Measurements from ENCODE around the gene MUC5AC. TPM values are rescaled to one million over a fixed set of nuclear protein-coding genes. Genes with fewer than 3 reads are reported as not detected.

The MUC5AC gene
- total and polyA plus RNA-seq, 2 of the 13 experiments (the other 11 are each of a cell fraction or from before 2014, with no cell fraction given): under 0.01 TPM; not detected in 1

DNA sequence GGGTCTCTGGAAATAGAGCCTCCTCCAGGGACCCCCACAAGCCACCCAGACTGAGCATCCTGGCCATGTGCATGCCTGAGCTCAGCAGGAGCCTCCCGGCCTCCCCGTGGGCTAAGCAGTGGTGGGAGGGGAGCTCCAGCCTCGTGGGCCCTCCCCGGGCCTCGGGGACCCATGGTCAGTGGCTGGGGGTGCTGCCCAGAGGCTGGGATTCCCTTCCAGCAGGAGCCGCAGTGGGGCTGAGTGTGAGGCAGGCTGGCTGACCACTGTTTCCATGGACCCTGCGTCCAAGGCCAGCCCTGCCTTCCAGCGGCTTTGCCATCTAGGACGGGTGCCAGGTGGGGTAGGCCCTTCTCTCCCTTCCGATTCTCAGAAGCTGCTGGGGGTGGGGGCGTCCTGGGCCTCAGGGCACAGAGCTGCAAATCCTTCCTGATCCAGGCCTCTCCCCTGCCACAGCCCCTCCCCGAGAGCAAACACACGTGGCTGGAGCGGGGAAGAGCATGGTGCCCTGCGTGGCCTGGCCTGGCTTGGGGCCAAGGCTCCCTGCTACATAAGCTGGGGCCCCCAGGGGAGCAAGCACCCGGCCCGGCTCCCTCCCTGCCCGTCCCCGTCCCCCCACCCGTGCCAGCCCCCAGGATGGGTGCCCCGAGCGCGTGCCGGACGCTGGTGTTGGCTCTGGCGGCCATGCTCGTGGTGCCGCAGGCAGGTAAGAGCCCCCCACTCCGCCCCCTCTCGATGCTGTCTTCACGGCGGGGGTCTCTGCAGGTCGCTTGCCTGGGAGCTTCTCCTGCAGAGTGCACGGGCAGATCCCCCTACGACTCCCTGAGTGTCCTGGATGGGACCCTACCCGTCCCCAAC lies 65.0 kb downstream of the MUC5AC start, which contains the start of gene MUC5B (continued):
- no peak for TF ChIP-seq ZNF446 (CRISPR knock-in tag; IDR thresholded peaks at IDR 0.05)
- TF ChIP-seq, protein P1, sequence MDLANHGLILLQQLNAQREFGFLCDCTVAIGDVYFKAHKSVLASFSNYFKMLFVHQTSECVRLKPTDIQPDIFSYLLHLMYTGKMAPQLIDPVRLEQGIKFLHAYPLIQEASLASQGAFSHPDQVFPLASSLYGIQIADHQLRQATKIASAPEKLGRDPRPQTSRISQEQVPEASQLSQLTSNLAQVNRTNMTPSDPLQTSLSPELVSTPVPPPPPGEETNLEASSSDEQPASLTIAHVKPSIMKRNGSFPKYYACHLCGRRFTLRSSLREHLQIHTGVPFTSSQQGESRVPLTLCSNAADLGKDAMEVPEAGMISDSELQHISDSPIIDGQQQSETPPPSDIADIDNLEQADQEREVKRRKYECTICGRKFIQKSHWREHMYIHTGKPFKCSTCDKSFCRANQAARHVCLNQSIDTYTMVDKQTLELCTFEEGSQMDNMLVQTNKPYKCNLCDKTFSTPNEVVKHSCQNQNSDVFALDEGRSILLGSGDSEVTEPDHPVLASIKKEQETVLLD (CRISPR knock-in tag; IDR thresholded peaks at IDR 0.05; ENCODE audit: low read depth): no peak
- TF ChIP-seq ZFP36L2 (CRISPR knock-in tag; IDR thresholded peaks at IDR 0.05): no peak
- TF ChIP-seq NRL (CRISPR knock-in tag; IDR thresholded peaks at IDR 0.05; ENCODE audit: borderline replicate concordance): 0 out of 2 replicates have a peak, but pooled peaks have one; percentile 10
- TF ChIP-seq ADNP (CRISPR knock-in tag; IDR thresholded peaks at IDR 0.05): no peak
- TF ChIP-seq ZNF724P (CRISPR knock-in tag; IDR thresholded peaks at IDR 0.05; ENCODE audit: borderline replicate concordance): no peak
- TF ChIP-seq ZNF234 (CRISPR knock-in tag; conservative IDR thresholded peaks at IDR 0.05): no peak
- TF ChIP-seq RFXANK (CRISPR knock-in tag; IDR thresholded peaks at IDR 0.05): no peak
- TF ChIP-seq, protein P2, sequence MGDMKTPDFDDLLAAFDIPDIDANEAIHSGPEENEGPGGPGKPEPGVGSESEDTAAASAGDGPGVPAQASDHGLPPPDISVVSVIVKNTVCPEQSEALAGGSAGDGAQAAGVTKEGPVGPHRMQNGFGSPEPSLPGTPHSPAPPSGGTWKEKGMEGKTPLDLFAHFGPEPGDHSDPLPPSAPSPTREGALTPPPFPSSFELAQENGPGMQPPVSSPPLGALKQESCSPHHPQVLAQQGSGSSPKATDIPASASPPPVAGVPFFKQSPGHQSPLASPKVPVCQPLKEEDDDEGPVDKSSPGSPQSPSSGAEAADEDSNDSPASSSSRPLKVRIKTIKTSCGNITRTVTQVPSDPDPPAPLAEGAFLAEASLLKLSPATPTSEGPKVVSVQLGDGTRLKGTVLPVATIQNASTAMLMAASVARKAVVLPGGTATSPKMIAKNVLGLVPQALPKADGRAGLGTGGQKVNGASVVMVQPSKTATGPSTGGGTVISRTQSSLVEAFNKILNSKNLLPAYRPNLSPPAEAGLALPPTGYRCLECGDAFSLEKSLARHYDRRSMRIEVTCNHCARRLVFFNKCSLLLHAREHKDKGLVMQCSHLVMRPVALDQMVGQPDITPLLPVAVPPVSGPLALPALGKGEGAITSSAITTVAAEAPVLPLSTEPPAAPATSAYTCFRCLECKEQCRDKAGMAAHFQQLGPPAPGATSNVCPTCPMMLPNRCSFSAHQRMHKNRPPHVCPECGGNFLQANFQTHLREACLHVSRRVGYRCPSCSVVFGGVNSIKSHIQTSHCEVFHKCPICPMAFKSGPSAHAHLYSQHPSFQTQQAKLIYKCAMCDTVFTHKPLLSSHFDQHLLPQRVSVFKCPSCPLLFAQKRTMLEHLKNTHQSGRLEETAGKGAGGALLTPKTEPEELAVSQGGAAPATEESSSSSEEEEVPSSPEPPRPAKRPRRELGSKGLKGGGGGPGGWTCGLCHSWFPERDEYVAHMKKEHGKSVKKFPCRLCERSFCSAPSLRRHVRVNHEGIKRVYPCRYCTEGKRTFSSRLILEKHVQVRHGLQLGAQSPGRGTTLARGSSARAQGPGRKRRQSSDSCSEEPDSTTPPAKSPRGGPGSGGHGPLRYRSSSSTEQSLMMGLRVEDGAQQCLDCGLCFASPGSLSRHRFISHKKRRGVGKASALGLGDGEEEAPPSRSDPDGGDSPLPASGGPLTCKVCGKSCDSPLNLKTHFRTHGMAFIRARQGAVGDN (CRISPR knock-in tag; IDR thresholded peaks at IDR 0.05): peak; percentile 54
- TF ChIP-seq, protein P3, sequence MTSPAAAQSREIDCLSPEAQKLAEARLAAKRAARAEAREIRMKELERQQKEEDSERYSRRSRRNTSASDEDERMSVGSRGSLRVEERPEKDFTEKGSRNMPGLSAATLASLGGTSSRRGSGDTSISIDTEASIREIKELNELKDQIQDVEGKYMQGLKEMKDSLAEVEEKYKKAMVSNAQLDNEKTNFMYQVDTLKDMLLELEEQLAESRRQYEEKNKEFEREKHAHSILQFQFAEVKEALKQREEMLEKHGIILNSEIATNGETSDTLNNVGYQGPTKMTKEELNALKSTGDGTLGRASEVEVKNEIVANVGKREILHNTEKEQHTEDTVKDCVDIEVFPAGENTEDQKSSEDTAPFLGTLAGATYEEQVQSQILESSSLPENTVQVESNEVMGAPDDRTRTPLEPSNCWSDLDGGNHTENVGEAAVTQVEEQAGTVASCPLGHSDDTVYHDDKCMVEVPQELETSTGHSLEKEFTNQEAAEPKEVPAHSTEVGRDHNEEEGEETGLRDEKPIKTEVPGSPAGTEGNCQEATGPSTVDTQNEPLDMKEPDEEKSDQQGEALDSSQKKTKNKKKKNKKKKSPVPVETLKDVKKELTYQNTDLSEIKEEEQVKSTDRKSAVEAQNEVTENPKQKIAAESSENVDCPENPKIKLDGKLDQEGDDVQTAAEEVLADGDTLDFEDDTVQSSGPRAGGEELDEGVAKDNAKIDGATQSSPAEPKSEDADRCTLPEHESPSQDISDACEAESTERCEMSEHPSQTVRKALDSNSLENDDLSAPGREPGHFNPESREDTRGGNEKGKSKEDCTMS (CRISPR knock-in tag; conservative IDR thresholded peaks at IDR 0.05): no peak
- TF ChIP-seq SRY (CRISPR knock-in tag; IDR thresholded peaks at IDR 0.05): no peak
- TF ChIP-seq NR3C1 (CRISPR knock-in tag; IDR thresholded peaks at IDR 0.05): no peak
- TF ChIP-seq FOXK2 (IDR thresholded peaks at IDR 0.05): no peak
- TF ChIP-seq MIER2 (CRISPR knock-in tag; IDR thresholded peaks at IDR 0.05): no peak
- TF ChIP-seq HDAC6 (IDR thresholded peaks at IDR 0.05; ENCODE audit: low read depth, low read length): no peak
- TF ChIP-seq ZNF383 (CRISPR knock-in tag; IDR thresholded peaks at IDR 0.05; ENCODE audit: borderline replicate concordance): no peak
- TF ChIP-seq YEATS4 (CRISPR knock-in tag; IDR thresholded peaks at IDR 0.05; ENCODE audit: borderline replicate concordance): no peak
- TF ChIP-seq ZFX (CRISPR knock-in tag; IDR thresholded peaks at IDR 0.05; ENCODE audit: low read depth): peak; percentile 50; the same call in 1 of the 2 replicates
- TF ChIP-seq, protein P4, sequence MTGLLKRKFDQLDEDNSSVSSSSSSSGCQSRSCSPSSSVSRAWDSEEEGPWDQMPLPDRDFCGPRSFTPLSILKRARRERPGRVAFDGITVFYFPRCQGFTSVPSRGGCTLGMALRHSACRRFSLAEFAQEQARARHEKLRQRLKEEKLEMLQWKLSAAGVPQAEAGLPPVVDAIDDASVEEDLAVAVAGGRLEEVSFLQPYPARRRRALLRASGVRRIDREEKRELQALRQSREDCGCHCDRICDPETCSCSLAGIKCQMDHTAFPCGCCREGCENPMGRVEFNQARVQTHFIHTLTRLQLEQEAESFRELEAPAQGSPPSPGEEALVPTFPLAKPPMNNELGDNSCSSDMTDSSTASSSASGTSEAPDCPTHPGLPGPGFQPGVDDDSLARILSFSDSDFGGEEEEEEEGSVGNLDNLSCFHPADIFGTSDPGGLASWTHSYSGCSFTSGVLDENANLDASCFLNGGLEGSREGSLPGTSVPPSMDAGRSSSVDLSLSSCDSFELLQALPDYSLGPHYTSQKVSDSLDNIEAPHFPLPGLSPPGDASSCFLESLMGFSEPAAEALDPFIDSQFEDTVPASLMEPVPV (CRISPR knock-in tag; IDR thresholded peaks at IDR 0.05): no peak
- no peak for TF ChIP-seq ZNF382 (CRISPR knock-in tag; IDR thresholded peaks at IDR 0.05; ENCODE audit: borderline replicate concordance)

Data from HepG2 (cell line).